ENCODE data around the gene CEP162.
"Not testable (repeated sequence)": the region's sequence is repeated elsewhere in the genome, so short reads cannot be mapped to it uniquely, and the experiment has no call there.

Gene CEP162

GRCh38 chr6:84223608-84224007, 3.8 kb downstream of the CEP162 start:
- not testable (repeated sequence) for DNase-seq

GRCh38 chr6:84222426-84222825, 5.0 kb downstream of the CEP162 start:
- DNase-seq, result no peak

GRCh38 chr6:84220809-84221409, 6.5 kb downstream of the CEP162 start:
- DNase-seq, result peak; percentile 28

GRCh38 chr6:84218091-84218490, 9.4 kb downstream of the CEP162 start:
- no peak for DNase-seq

- no peak for DNase-seq
Measured at GRCh38 chr6:84213217-84213616, 14.2 kb downstream of the CEP162 start.

GRCh38 chr6:84204011-84204410, 23.4 kb downstream of the CEP162 start:
- DNase-seq, result no peak

GRCh38 chr6:84199987-84200386, 27.5 kb downstream of the CEP162 start:
- DNase-seq, result not testable (repeated sequence)

- no peak for DNase-seq
Measured at GRCh38 chr6:84197708-84198107, 29.7 kb downstream of the CEP162 start.

GRCh38 chr6:84193114-84193708, 34.2 kb downstream of the CEP162 start:
- peak; percentile 89 for DNase-seq

- DNase-seq, result no peak
Measured at GRCh38 chr6:84191802-84192201, 35.6 kb downstream of the CEP162 start.

- not testable (repeated sequence) for DNase-seq
Measured at GRCh38 chr6:84189356-84189755, 38.1 kb downstream of the CEP162 start.

- no peak for DNase-seq
Measured at GRCh38 chr6:84183430-84183829, 44.0 kb downstream of the CEP162 start.

GRCh38 chr6:84182001-84182400, 45.4 kb downstream of the CEP162 start:
- DNase-seq, result no peak

GRCh38 chr6:84177241-84177640, 50.2 kb downstream of the CEP162 start:
- no peak for DNase-seq

- DNase-seq, result no peak
Measured at GRCh38 chr6:84172574-84172973, 54.9 kb downstream of the CEP162 start.

- no peak for DNase-seq
Measured at GRCh38 chr6:84172080-84172479, 55.4 kb downstream of the CEP162 start.

GRCh38 chr6:84167457-84167856, 60.0 kb downstream of the CEP162 start:
- DNase-seq, result no peak

GRCh38 chr6:84166395-84166794, 61.0 kb downstream of the CEP162 start:
- no peak for DNase-seq

GRCh38 chr6:84164328-84164727, 63.1 kb downstream of the CEP162 start:
- DNase-seq, result not testable (repeated sequence)

GRCh38 chr6:84161190-84161589, 66.3 kb downstream of the CEP162 start:
- no peak for DNase-seq

GRCh38 chr6:84156306-84156705, 71.1 kb downstream of the CEP162 start:
- DNase-seq, result no peak

GRCh38 chr6:84151669-84152068, 75.8 kb downstream of the CEP162 start:
- no peak for DNase-seq

GRCh38 chr6:84150705-84151104, 76.7 kb downstream of the CEP162 start:
- DNase-seq, result peak; percentile 64

- DNase-seq, result no peak
Measured at GRCh38 chr6:84141521-84141920, 85.9 kb downstream of the CEP162 start.

- DNase-seq, result no peak
Measured at GRCh38 chr6:84139311-84139710, 88.1 kb downstream of the CEP162 start.
